NCI-H1105 (cell line): ENCODE data around the gene CCDC33.

Experiments used
- DNase-seq: peaks from one replicate; lab custom pipeline; 2025; lab: John Stamatoyannopoulos, UW

Gene CCDC33

DNA sequence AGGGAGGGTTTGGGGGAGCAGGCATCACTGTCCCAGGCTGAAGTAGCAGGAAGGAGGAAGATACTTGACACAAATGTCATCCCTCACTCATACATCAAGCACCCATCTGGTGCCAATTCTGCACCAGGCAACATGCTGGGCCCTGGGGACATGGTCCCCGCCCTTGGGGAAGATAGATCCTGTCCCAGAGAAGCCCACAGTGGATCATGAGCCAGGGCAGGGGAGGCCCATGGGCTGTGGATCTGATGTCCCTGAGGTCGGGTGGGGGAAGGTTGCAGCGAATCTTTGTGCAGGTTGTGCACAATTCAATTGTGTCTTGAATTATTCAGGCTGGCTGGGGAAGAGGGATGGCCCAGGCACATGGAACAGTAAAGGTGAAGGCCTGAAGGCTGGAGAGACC is 6.4 kb upstream of the CCDC33 start:
- DNase-seq = no peak

- no peak for DNase-seq
These were observed 4.7 kb upstream of the CCDC33 start for GRCh38 chr15:74231475-74231874.

- no peak for DNase-seq
These were observed 2.8 kb upstream of the CCDC33 start for GRCh38 chr15:74233373-74233772.

- no peak for DNase-seq
These were observed 2.1 kb upstream of the CCDC33 start for GRCh38 chr15:74233851-74234597.

DNA sequence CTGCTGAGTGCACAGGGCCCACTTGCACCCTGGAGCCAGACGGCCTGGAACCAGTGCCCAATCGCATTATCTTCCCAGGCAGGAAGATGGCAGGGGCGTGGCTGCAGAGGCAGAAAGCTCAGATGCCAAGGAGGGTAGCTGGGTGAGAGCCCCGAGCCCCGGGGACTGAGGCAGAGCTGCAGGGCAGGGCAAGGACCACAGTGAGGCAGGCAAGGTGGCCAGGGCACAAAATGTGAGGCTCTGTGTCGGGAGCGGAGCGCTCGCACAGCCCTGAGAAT is 1.6 kb upstream of the CCDC33 start:
- no peak for DNase-seq

DNA sequence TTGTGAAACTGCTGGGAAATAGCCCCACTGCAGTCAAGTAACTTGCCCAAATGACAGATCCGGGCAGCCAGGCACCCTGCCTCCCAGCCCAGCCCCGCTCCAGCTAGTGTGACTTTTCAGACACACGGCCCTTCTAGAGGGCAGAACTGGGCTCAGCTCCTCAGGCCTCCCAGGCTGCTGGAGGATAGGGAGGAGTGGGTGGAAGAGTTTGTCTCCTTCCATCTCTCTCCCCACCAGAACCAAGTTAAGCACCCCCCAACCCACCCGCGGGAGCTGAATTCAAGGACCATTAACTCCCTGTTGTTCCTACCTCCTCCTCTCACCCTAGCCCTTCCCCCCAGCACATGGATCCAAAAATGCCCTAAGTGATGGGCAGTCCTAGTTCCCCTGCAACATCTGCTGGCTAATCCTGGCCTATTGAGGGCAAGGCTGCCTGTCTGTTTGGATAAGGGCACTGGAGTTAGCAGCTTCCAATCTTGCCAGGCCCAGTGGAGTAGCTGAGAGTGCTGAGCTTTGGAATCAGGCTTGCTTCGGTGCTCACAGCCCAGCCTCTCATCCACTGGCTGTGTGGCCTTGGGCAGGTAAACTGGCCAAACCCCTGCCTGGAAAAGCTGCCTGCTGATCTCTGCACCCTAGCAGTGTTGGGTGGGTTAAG is 3.1 kb downstream of the CCDC33 start:
- no peak for DNase-seq

- peak; percentile 91 for DNase-seq
These were observed 4.0 kb downstream of the CCDC33 start for GRCh38 chr15:74240002-74240568.

DNA sequence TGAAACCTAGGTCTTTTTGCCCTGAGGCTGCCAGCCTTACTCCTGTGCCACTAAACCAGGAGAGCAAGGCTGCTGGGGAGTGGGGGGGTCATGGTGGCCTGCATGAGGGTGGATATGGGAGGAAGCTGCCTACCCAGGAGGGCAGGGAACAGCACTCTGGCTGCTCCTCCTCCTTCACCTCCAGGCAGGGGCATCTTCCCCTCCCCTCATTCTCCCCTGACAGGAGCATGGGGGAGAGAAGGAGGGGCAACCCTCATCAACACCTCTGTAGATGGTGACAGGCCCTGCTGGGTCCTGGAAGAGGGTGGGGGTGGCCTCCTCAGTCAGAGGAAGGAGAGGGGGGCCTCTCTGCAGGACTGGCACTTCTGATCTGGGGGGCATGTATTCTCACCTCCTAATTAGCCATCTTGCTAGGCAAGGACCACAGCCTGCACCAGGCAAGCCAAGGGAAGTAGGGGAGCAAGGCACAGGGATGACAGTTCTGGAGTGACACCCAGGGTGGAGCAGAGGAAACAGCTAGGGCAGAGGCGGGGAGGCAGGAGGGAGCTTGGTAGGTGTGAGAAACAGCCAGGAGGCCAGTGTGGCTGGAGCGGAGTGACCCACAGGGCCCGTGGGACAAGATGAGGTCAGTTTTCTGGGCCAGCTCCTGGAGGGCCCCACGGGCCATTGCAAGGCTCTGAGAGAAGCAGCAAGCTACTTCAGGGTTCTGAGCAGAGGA is 4.9 kb downstream of the CCDC33 start:
- no peak for DNase-seq

DNA sequence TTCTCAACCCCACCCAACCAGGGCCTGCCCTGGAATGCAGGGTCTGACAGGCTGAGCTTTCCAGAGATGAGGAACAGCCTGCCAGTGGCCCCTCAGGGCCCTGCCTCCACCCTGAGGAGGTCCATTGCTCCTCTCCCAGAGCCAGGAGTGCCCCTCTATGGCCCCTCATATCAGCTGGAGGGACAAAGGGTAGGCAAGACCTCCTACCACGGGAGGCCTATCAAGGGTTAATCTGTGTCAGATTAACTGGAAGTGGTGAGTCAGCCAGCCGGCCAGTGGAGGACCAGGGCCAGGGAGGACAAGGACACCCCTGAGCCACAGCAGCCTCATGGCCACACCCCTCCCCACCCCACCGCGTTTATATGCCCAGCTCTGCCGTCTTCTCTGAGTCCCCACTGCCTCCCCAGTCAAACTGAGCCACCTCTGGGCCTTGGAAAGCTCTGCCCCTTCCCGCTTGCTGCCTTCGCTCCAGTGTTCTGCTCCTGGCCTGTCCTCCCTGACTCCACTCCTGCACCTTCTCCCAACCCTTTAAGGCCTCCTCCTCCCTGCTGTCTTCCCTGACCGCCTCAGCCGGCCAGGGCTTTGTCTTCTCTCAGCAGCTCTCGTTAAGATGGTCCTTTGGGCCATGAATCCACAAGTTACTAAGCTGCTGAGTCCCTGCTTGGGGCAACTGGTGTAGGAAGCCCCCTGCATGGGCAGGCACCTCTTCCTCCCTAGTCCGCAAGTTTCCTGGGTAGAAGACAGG is 6.5 kb downstream of the CCDC33 start:
- DNase-seq = no peak

GRCh38 chr15:74243431-74243830 is 7.3 kb downstream of the CCDC33 start:
- no peak for DNase-seq

DNA sequence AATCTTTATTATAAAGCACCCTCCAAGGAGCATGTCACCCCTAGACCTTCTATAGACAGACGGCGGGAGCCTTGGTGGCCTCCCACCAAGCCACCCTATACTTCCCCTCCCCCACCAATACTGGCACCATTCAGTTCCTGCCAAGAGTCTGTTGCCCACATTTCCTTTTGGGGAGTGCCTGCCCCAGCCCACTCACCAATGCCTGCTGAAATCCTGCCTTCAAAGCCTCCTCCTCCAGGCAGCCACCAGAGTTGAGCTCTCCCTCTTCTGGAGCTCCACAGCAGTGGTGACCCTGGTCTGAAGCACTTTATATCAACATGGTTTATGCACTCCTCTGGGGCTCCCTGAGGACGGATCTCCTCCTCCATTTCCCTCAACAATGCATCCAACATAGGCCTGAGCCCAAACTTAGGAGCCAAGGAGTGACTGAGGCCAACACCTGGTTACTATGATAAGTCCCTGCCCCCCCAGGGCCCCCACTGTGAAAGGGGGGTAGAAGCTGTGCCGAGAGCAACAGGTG is 8.8 kb downstream of the CCDC33 start:
- no peak for DNase-seq

- DNase-seq = peak; percentile 90
These were observed 9.3 kb downstream of the CCDC33 start for GRCh38 chr15:74245342-74245931.

DNA sequence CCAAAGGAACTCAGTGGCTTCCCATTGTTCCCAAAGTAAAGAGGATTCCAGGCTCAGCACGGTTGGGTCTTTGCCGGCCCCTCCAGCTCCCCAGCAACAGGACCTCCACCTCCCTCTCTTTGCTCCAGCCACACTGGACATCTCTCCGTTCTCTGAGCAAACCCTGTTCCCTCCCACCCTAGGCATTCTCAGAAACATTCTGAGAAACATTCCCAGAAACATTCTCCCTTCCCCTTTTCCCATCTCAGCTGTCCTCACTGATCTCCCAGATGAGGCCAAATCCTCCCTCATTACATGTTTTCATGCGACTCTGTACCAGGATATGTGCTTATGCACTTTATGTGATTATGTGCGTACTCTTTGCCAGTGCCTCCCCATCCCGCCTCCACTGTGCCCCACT is 14.1 kb downstream of the CCDC33 start:
- no peak for DNase-seq

DNA sequence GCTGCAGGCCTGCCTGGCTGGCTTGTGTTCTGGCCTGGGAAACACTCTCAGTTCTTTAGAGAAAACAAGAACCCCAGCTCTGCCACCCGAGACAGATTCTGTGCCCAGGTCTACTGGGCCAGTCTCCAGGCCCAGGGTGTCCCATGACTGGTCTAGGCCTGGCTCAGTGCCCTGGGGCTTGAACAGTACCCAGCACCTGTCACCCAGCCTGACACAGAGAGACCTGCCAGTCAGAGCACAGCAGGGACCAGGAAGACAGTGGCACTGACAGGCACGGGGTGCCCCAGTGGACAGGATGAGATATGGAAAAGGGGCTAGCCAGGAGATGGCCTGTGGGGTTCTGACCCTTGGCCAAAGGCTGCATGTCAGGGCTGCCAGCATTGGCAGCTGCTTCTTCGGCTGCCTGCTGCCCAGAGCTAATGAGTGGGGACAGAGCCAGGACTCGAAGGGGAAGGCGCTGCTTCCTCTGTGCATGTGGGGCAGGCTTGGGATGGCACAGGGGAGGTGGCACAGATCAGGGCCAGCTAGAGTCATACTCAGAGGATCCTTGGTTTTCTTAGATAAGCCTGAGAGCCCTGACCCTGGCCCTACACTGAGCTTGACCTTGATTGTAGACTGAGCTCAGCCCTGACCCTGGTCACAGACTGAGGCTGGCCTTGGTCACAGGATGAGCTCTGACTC is 15.1 kb downstream of the CCDC33 start:
- no peak for DNase-seq

DNA sequence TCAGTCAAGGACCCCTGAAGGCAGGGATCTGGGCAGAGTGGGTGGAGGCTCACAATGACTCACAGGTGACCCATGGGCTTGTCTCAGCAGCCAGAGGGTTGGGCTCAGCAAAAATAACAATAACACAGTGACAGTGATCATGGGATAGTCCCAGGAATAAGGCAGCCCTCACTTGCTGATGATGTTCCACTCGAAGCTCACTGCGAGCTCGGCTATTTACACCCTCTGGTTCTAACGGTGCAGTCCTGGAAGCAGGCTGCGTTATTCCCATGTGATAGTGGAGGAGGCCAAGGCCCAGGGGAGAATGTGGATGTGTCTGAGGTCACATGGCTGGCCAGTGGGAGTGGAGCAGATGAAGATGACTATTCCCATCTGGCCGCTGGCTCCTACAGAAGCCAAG is 16.2 kb downstream of the CCDC33 start:
- DNase-seq = no peak

DNA sequence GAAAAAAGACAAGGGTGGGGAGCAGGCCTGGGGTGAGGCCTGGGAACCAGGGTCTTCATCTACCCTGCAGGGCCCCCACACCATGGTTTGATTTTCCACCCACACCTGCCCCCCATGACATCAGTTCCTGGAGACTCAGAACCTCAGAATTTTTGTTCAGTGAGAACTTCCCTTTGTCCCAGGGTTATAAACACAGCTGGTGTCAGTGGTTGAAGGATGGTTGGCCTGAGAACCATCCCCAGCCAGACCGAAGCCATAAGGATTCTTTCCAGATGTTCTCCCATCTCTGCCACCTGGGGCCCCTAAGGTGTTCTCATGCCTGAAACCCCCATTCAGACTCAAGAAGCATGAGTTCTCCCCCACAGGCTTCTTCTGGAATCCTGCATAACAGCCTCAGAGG is 16.6 kb downstream of the CCDC33 start:
- no peak for DNase-seq

DNA sequence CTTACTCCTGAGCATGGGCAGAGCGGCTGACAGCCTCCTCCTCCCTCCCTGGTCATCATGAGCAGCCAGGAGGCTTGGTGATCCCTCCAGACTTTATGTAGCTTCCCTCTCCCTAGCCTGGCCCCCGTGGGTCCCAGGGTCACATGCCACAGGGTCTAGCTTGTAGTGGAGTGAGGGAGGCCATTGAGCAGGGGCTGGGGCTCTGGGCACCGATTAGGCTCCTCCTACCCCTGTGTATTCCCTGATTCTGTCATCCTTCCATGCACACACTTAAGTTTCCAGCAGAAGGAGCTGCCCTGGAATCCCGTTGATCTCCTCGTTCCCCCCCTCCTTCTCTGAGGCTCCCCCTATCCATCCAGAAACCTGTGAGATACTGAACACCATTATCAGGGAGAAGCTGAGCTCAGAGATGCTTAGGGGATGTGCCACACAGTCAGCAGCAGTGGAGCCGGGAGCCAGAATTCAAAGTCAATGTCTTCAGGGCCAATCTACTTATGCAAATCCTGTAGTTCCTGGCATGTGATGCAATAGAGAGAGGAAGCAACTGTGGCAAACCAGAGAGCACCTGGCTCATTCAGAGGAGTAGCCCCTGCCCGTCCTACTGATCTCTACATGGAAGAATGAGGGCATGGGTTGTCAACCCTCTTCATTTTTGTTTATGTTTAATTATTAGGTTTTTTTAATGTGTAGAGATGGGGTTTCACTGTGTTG is 17.2 kb downstream of the CCDC33 start:
- DNase-seq = no peak

- DNase-seq = no peak
These were observed 21.0 kb downstream of the CCDC33 start for GRCh38 chr15:74257105-74257504.

DNA sequence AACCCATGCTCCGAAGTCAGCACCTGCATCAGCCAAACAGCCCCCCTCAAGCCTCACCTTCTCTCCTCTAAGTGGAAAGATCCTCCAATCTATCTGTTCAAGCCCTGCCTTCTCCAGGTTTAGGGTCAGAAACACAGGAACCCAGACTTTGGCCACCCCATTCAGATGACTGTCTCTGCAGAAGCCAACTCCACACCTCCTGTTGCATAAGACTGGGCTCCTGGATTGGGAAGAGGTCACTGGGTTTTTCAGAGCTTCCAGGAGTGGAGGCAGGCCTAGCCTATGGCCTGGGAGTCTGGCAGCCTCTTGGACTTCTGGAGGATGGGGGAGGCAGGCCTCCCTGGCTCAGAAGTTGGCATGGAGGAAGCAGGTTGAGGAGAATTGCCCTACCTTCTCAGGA is 21.5 kb downstream of the CCDC33 start:
- DNase-seq = no peak

- no peak for DNase-seq
These were observed 22.5 kb downstream of the CCDC33 start for GRCh38 chr15:74258456-74259291.
